GM18867 (cell line): ENCODE data around the gene ZNF3.

ENCODE experiments used
- ATAC-seq: cut with Tn5 transposase; IDR thresholded peaks from one replicate; pipeline ENCODE4 v1.9.1; 2021; ENCODE audit warnings: mild to moderate bottlenecking, moderate library complexity; ENCODE audit not compliant: unreplicated experiment

The ZNF3 gene

GRCh38 chr7:100057006-100057405, 24.5 kb downstream of the ZNF3 start:
- ATAC-seq = no peak

- ATAC-seq = no peak
These were observed 28.3 kb downstream of the ZNF3 start for GRCh38 chr7:100053215-100053614.

- no peak for ATAC-seq
These were observed 29.9 kb downstream of the ZNF3 start for GRCh38 chr7:100051611-100052010.

- ATAC-seq = peak; percentile 84
These were observed 31.9 kb downstream of the ZNF3 start, which contains the start of gene ZSCAN21 for GRCh38 chr7:100049441-100050291. Gene ZSCAN21, plus strand, starts transcription at chr7:100049774. Its CDS starts 7,233 bp downstream, at chr7:100057007.

GRCh38 chr7:100048680-100049079, 32.8 kb downstream of the ZNF3 start:
- no peak for ATAC-seq

- no peak for ATAC-seq
These were observed 36.8 kb downstream of the ZNF3 start for GRCh38 chr7:100044718-100045117.

- no peak for ATAC-seq
These were observed 40.9 kb downstream of the ZNF3 start for GRCh38 chr7:100040575-100040974.

GRCh38 chr7:100038326-100038725, 43.2 kb downstream of the ZNF3 start:
- ATAC-seq = no peak

GRCh38 chr7:100035876-100036275, 45.6 kb downstream of the ZNF3 start:
- ATAC-seq = no peak

- ATAC-seq = no peak
These were observed 46.5 kb downstream of the ZNF3 start for GRCh38 chr7:100034871-100035510.

- no peak for ATAC-seq
These were observed 48.0 kb downstream of the ZNF3 start for GRCh38 chr7:100033526-100033925.

GRCh38 chr7:100029596-100029995, 51.9 kb downstream of the ZNF3 start:
- no peak for ATAC-seq

- no peak for ATAC-seq
These were observed 54.3 kb downstream of the ZNF3 start for GRCh38 chr7:100027197-100027596.

GRCh38 chr7:100024020-100024619, 57.4 kb downstream of the ZNF3 start:
- no peak for ATAC-seq

- ATAC-seq = no peak
These were observed 58.0 kb downstream of the ZNF3 start for GRCh38 chr7:100023526-100023925.

- ATAC-seq = no peak
These were observed 58.9 kb downstream of the ZNF3 start for GRCh38 chr7:100022621-100023020.

GRCh38 chr7:100021297-100021696, 60.2 kb downstream of the ZNF3 start:
- no peak for ATAC-seq
